Transverse colon (tissue), 4 donors: ENCODE data around the gene UBASH3B.

Experiments
- EP300 ChIP-seq: sonication (generic); formaldehyde crosslinking; IDR thresholded peaks from one replicate; pipeline ENCODE4 v1.6.1; 2017; ENCODE audit warnings: antibody characterized with exemption, low read depth
- POLR2A ChIP-seq: fragments of 450-650 bp; IDR thresholded peaks from one replicate; pipeline ENCODE4 v1.6.1; 2016; ENCODE audit warnings: antibody characterized with exemption, mild to moderate bottlenecking, moderate library complexity
- POLR2AphosphoS5 ChIP-seq, 3 donors: sonication (generic); formaldehyde crosslinking; IDR thresholded peaks; one replicate each; pipeline ENCODE4 v1.6.1; 2016; ENCODE audit warnings: antibody characterized with exemption in 3 of 3
- TF ChIP-seq, protein P1 (sequence below), 5 experiments: fragments of 200-600 bp in 3 of 5; fragments of 450-650 bp in 2 of 5; sonication (generic) in 3 of 5; IDR thresholded peaks; 1 replicate in 2 of 5; 2 replicates in 3 of 5; pipeline ENCODE4 v1.5.1; 2016 to 2017; ENCODE audit warnings: antibody characterized with exemption in 5 of 5, inconsistent platforms in 3 of 5, mild to moderate bottlenecking in 2 of 5, moderate library complexity in 1 of 5

DNA sequence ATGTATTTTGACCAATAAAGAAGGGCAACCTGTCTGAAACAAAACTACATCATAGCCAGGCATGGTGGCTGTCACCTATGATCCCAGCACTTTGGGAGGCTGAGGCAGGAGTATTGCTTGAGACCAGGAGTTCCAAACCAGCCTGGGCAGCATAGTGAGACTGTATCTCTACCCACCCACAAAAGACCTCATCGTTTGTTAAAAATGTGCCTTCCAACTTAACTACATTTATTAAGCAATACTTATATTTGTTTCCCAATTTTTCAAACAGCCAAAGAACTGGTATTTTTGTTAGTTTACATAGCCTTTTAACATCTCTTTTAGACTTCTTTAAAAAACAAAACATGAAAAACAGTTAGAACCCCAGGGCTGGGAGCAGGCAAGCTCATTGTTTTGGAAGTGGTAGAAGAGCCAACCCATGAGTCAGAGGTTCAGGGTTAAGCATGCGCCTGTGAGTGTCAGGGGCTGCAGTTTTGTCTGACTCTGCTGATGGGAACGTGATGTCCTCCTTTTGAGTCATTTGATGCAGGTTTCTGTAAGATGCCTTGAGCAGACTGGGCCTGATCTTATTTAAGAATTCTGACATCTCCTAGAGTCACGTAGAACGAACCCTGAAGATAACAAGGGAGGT lies 128.9 kb downstream of the UBASH3B start:
- no peak for TF ChIP-seq POLR2A
- TF ChIP-seq, protein P1, sequence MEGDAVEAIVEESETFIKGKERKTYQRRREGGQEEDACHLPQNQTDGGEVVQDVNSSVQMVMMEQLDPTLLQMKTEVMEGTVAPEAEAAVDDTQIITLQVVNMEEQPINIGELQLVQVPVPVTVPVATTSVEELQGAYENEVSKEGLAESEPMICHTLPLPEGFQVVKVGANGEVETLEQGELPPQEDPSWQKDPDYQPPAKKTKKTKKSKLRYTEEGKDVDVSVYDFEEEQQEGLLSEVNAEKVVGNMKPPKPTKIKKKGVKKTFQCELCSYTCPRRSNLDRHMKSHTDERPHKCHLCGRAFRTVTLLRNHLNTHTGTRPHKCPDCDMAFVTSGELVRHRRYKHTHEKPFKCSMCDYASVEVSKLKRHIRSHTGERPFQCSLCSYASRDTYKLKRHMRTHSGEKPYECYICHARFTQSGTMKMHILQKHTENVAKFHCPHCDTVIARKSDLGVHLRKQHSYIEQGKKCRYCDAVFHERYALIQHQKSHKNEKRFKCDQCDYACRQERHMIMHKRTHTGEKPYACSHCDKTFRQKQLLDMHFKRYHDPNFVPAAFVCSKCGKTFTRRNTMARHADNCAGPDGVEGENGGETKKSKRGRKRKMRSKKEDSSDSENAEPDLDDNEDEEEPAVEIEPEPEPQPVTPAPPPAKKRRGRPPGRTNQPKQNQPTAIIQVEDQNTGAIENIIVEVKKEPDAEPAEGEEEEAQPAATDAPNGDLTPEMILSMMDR (IDR thresholded peaks at IDR 0.05), result no peak
- no peak for TF ChIP-seq POLR2AphosphoS5 (IDR thresholded peaks at IDR 0.05)
- no peak for TF ChIP-seq EP300
